AG04450 (cell line): Measurements from ENCODE around the gene NKG7. TPM values are rescaled to one million over a fixed set of nuclear protein-coding genes. Genes with fewer than 3 reads are reported as not detected.
"Not testable (repeated sequence)": the region's sequence is repeated elsewhere in the genome, so short reads cannot be mapped to it uniquely, and the experiment has no call there.

ENCODE experiments used
- CTCF ChIA-PET: fragments of 300-600, 350-600 bp; formaldehyde crosslinking; extraction: SDS; loops from one replicate; lab custom pipeline; 2022; ENCODE audit warnings: antibody characterized with exemption, inconsistent platforms; lab: Charles Lee
- POLR2A ChIA-PET: fragments of 350-600 bp; formaldehyde crosslinking; extraction: SDS; loops from one replicate; lab custom pipeline; 2021; ENCODE audit warnings: antibody characterized with exemption, inconsistent platforms; lab: Yijun Ruan, JAX
- DNase-seq: peaks from one replicate; pipeline ENCODE4 v3.0.0-alpha.2; 2011; ENCODE audit warnings: low read depth, low spot score
- H3K27ac ChIP-seq: one replicate; pipeline ENCODE4 v1.5.1; 2012; ENCODE audit warnings: low read depth, low read length, control low read depth
- H3K27me3 ChIP-seq: one replicate; pipeline ENCODE4 v1.6.0; 2012; ENCODE audit warnings: low read length; ENCODE audit not compliant: control insufficient read depth, insufficient read depth
- H3K4me3 ChIP-seq: 2 replicates; pipeline ENCODE4 v1.5.1; 2011; ENCODE audit warnings: mild to moderate bottlenecking, low read depth, low read length, control low read depth
- H3K9me3 ChIP-seq: 2 replicates; pipeline ENCODE4 v1.5.1; 2012; ENCODE audit warnings: low read length; ENCODE audit not compliant: control insufficient read depth, insufficient read depth
- CTCF ChIP-seq: IDR thresholded peaks from 2 replicates; pipeline ENCODE4 v1.5.1; 2011; ENCODE audit warnings: low read depth, low read length, control low read depth, inconsistent platforms
- polyA plus RNA-seq: library from polyadenylated mRNA; depleted of rRNA; stranded (reverse); fragments of >200 nt; gene quantifications from 2 replicates; pipeline ENCODE4 v1.2.3, GENCODE V29; 2011

The NKG7 gene
- polyA plus RNA-seq, 1 experiment: not detected

GRCh38 chr19:51407511-51408131, 35.2 kb upstream of the NKG7 start:
- peaks cover 7% of the 10 kb centered on the region for H3K9me3 ChIP-seq
- H3K27ac ChIP-seq: no peak overlapping the region
- TF ChIP-seq CTCF: peak; percentile 60
- H3K4me3 ChIP-seq: no peak overlapping the region
- CTCF ChIA-PET: interaction anchor here (1.0 to 2.4 kb wide), 3 partner anchors 9 to 70 kb away, joined by 3 to 8 read pairs (median 8); partner anchors contain the start of gene SIGLEC10
- POLR2A ChIA-PET: no interaction called here
- H3K27me3 ChIP-seq: no peaks in the 10 kb centered on the region
- no peak for DNase-seq

- Histone ChIP-seq H3K27me3 (no peaks in the 10 kb centered on the region), H3K27ac (no peak overlapping the region), H3K9me3 (peaks cover 21% of the 10 kb centered on the region), H3K4me3 (no peak overlapping the region)
- no peak for DNase-seq
- ChIA-PET CTCF (no interaction called here), POLR2A (no interaction called here)
- TF ChIP-seq CTCF: no peak
Observed at GRCh38 chr19:51402117-51402516, 29.7 kb upstream of the NKG7 start.

- H3K27ac ChIP-seq, H3K27me3 ChIP-seq, DNase-seq, POLR2A ChIA-PET, H3K4me3 ChIP-seq: not testable (repeated sequence)
- peaks cover 18% of the 10 kb centered on the region for H3K9me3 ChIP-seq
- CTCF ChIA-PET: interaction anchor here (1.1 kb wide), 1 partner anchor 60 kb away, joined by 4 read pairs; no protein-coding TSS in a partner anchor
Observed at GRCh38 chr19:51399936-51400335, 27.5 kb upstream of the NKG7 start.

GRCh38 chr19:51399231-51399630, 26.8 kb upstream of the NKG7 start:
- Histone ChIP-seq H3K9me3 (peaks cover 18% of the 10 kb centered on the region), H3K27ac (no peak overlapping the region), H3K4me3 (no peak overlapping the region), H3K27me3 (no peaks in the 10 kb centered on the region)
- POLR2A ChIA-PET: interaction anchor here (0.7 kb wide), 1 partner anchor 34 kb away, joined by 3 read pairs; no protein-coding TSS in a partner anchor
- no peak for TF ChIP-seq CTCF
- no peak for DNase-seq
- CTCF ChIA-PET: interaction anchor here (0.9 to 1.9 kb wide), 7 partner anchors 8 to 379 kb away, joined by 3 to 8 read pairs (median 4); no protein-coding TSS in a partner anchor

- no peaks in the 10 kb centered on the region for H3K27me3 ChIP-seq
- peak; percentile 61 for TF ChIP-seq CTCF
- ChIA-PET POLR2A (interaction anchor here (0.7 kb wide), 1 partner anchor 33 kb away, joined by 3 read pairs; no protein-coding TSS in a partner anchor), CTCF (interaction anchor here (0.7 to 1.9 kb wide), 10 partner anchors 9 to 380 kb away, joined by 3 to 8 read pairs (median 4); no protein-coding TSS in a partner anchor)
- H3K4me3 ChIP-seq: no peak overlapping the region
- DNase-seq: no peak
- no peak overlapping the region for H3K27ac ChIP-seq
- H3K9me3 ChIP-seq: peaks cover 14% of the 10 kb centered on the region
Observed at GRCh38 chr19:51398096-51398704, 25.7 kb upstream of the NKG7 start.

- H3K27me3 ChIP-seq, H3K4me3 ChIP-seq, DNase-seq, H3K27ac ChIP-seq, POLR2A ChIA-PET: not testable (repeated sequence)
- CTCF ChIA-PET: interaction anchor here (1.0 to 1.9 kb wide), 3 partner anchors 10 to 302 kb away, joined by 4 to 8 read pairs (median 6); no protein-coding TSS in a partner anchor
- H3K9me3 ChIP-seq: peaks cover 12% of the 10 kb centered on the region
Observed at GRCh38 chr19:51397453-51397852, 25.0 kb upstream of the NKG7 start.
